Left lung (tissue), 10 donors: ENCODE results near the gene LYRM2. TPM values are rescaled to one million over a fixed set of nuclear protein-coding genes. Genes with fewer than 3 reads are reported as not detected.

Experiments
- ATAC-seq: fragments of 200-7000 bp; cut with Tn5 transposase; one replicate; pipeline ENCODE4 v1.9.1; 2020; ENCODE audit warnings: moderate library complexity
- DNase-seq, 4 donors: peaks; one replicate each; pipeline ENCODE4 v3.0.0-alpha.2; 2013 to 2020
- H3K27ac ChIP-seq, 2 donors: fragments of 200-600 bp; sonication (generic) in 1 of 2; one replicate each; pipeline versions ENCODE4 v1.5.0 to v1.8.0; 2020 to 2021
- H3K27me3 ChIP-seq, 2 donors: fragments of 200-600 bp; sonication (generic) in 1 of 2; one replicate each; pipeline versions ENCODE4 v1.5.0 to v1.8.0; 2020 to 2021
- H3K36me3 ChIP-seq, 2 donors: fragments of 200-600 bp; sonication (generic) in 1 of 2; one replicate each; pipeline versions ENCODE4 v1.5.0 to v1.8.0; 2020 to 2021
- H3K4me1 ChIP-seq, 2 donors: fragments of 200-600 bp; one replicate each; pipeline ENCODE4 v1.8.0; 2021
- H3K4me3 ChIP-seq, 2 donors: fragments of 200-600 bp; sonication (generic) in 1 of 2; one replicate each; pipeline versions ENCODE4 v1.5.0 to v1.8.0; 2020 to 2021; ENCODE audit warnings: mild to moderate bottlenecking in 1 of 2
- H3K9me3 ChIP-seq, 2 donors: fragments of 200-600 bp; sonication (generic) in 1 of 2; one replicate each; pipeline versions ENCODE4 v1.5.0 to v1.8.0; 2020 to 2021
- CTCF ChIP-seq, 2 donors: fragments of 200-600 bp; sonication (generic) in 1 of 2; IDR thresholded peaks; one replicate each; pipeline versions ENCODE4 v1.5.0 to v1.8.0; 2021; ENCODE audit warnings: antibody characterized with exemption in 2 of 2
- intact Hi-C, 2 donors: fragments of 100-400 bp; cut with DNase I; formaldehyde crosslinking; loops; one replicate each; pipeline versions ENCODE4 v1.11.2 to v1.14.2; 2022
- polyA plus RNA-seq, 6 donors: library from polyadenylated mRNA; unstranded; fragments of 120-200 nt; gene quantifications; one replicate each; pipeline ENCODE4 v1.2.1, GENCODE V29; 2013; ENCODE audit not compliant: insufficient read length in 6 of 6
- total RNA-seq, 2 donors: library from RNA; stranded (reverse); fragmentation: NEBNext Ultra II Directional; extraction: Animal tissue kit (Norgen Biotek cat#: 25700); gene quantifications; one replicate each; pipeline ENCODE4 v1.2.1, GENCODE V29; 2021
- donor health status: DM: no; HTN: yes; CAD: no.
- donor health status: DM: no; HTN: no; CAD: no.

The LYRM2 gene
- total and polyA plus RNA-seq, 8 donors: 34.4 to 46.4 (median 41.8) TPM

GRCh38 chr6:89591745-89592144, 46.8 kb downstream of the LYRM2 start:
- no peak for TF ChIP-seq CTCF (IDR thresholded peaks at IDR 0.05)
- no peak for ATAC-seq
- H3K27me3 ChIP-seq: no peaks in the 10 kb centered on the region
- DNase-seq: no peak
- no peaks in the 10 kb centered on the region for H3K9me3 ChIP-seq
- no peak overlapping the region for H3K4me3 ChIP-seq
- intact Hi-C loops: no loop called here
- H3K36me3 ChIP-seq: no peaks in the 10 kb centered on the region
- H3K27ac ChIP-seq: no peak overlapping the region
- no peaks in the 10 kb centered on the region for H3K4me1 ChIP-seq

- Histone ChIP-seq H3K9me3 (no peaks in the 10 kb centered on the region), H3K4me1 (no peaks in the 10 kb centered on the region), H3K27me3 (no peaks in the 10 kb centered on the region), H3K4me3 (no peak overlapping the region), H3K36me3 (no peaks in the 10 kb centered on the region), H3K27ac (no peak overlapping the region)
- DNase-seq (no peak), ATAC-seq (no peak)
- no peak for TF ChIP-seq CTCF (IDR thresholded peaks at IDR 0.05)
- intact Hi-C loops: no loop called here
These were observed 48.4 kb downstream of the LYRM2 start for GRCh38 chr6:89590133-89590532.

- TF ChIP-seq CTCF (IDR thresholded peaks at IDR 0.05): no peak
- Histone ChIP-seq H3K36me3 (no peaks in the 10 kb centered on the region), H3K4me1 (no peaks in the 10 kb centered on the region), H3K27me3 (no peaks in the 10 kb centered on the region), H3K27ac (no peak overlapping the region), H3K4me3 (no peak overlapping the region), H3K9me3 (no peaks in the 10 kb centered on the region)
- ATAC-seq: no peak
- intact Hi-C loops: no loop called here
- no peak for DNase-seq
These were observed 49.1 kb downstream of the LYRM2 start for GRCh38 chr6:89589297-89590025.

GRCh38 chr6:89585154-89585553, 53.4 kb downstream of the LYRM2 start:
- no peak for TF ChIP-seq CTCF (IDR thresholded peaks at IDR 0.05)
- Histone ChIP-seq H3K36me3 (no peaks in the 10 kb centered on the region), H3K27me3 (no peaks in the 10 kb centered on the region), H3K4me1 (no peaks in the 10 kb centered on the region), H3K9me3 (no peaks in the 10 kb centered on the region), H3K4me3 (no peak overlapping the region), H3K27ac (no peak overlapping the region)
- DNase-seq (no peak), ATAC-seq (no peak)
- intact Hi-C loops: no loop called here

- DNase-seq (no peak), ATAC-seq (no peak)
- H3K4me3 ChIP-seq: no peak overlapping the region
- no peaks in the 10 kb centered on the region for H3K4me1 ChIP-seq
- no peak for TF ChIP-seq CTCF (IDR thresholded peaks at IDR 0.05)
- H3K27ac ChIP-seq: no peak overlapping the region
- H3K27me3 ChIP-seq: no peaks in the 10 kb centered on the region
- H3K36me3 ChIP-seq: no peaks in the 10 kb centered on the region
- no peaks in the 10 kb centered on the region for H3K9me3 ChIP-seq
- intact Hi-C loops: no loop called here
These were observed 54.0 kb downstream of the LYRM2 start for GRCh38 chr6:89584539-89584938.
